GM18508 (cell line): ENCODE data around the gene CDK17.

Experiments
- ATAC-seq: cut with Tn5 transposase; IDR thresholded peaks from one replicate; pipeline ENCODE4 v1.9.1; 2021; ENCODE audit warnings: moderate number of reproducible peaks; ENCODE audit not compliant: insufficient read depth, unreplicated experiment

Gene CDK17

DNA sequence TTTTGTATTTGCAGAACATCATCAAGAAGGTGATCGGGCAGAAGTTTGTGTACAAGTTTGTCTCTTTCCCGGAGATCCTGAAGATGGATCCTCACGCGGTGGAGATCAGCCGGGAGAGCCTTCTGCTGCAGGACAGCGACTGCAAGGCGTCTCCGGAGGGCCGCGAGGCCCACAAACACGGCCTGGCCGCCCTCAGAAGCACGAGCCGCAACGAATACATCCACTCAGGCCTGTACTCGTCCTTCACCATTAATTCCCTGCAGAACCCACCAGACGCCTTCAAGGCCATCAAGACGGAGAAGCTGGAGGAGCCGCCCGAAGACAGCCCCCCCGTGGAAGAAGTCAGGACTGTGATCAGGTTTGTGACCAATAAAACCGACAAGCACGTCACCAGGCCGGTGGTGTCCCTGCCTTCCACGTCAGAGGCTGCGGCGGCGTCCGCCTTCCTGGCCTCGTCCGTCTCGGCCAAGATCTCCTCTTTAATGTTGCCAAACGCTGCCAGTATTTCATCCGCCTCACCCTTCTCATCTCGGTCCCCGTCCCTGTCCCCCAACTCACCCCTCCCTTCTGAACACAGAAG lies 153.2 kb downstream of the CDK17 start:
- no peak for ATAC-seq

DNA sequence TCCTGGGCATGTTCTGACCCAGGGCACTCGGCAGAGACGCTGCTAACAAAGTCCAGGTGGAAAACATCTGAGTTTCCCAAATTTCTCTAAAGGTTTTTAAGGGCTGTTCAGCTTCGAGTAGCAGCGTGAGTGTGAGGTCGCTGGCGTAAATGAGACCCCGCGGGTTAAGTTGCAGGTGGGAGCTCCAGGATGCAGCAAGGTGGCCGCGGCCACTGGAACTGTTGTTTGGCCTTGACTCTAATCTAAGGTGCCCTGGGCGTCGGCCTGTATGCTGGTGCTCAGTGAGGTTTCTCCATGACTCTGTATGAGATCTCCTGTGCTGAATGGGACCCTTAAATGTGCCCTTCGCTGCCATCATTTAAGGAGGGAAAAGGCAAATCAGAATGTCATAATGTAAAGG lies 155.4 kb downstream of the CDK17 start:
- no peak for ATAC-seq

DNA sequence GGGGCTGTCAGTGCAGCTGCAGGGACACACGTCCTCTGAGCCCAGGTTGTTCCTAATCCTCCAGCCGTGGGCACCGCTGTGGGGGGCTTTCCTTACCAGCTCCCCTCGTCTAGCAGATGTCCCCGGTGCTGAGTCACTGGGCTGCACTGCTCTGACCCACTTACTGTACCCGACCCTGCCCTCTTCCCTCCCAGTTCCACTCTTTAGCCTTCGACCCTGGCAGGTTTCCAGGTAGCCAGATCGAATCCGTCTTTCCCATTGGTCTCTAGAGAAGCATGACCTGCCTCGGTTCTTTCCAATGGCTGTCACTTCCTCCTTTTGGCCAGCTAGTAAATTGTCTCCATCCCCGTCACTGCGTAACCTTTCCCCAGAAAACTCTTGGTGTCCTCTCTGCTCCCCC lies 157.6 kb downstream of the CDK17 start:
- ATAC-seq: no peak

DNA sequence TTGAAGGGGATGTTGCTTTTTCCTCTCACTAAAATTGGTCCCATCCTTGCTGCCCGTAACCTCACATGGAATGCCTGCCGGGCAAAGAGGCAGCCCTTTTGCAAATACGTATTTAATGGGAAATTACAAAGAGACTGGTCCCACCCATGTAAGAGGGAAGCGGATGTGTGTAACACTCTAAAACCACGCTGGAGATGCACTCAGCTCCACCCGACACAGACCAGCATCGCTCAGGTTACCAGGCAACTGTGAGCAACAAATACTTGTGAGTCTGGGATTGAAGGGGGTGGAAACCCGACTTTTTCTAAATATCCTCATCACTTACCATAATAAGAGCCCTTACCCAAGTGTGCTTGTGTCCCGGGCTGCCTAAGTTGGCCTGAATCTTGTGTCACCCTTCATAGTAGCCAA lies 158.4 kb downstream of the CDK17 start:
- no peak for ATAC-seq

- no peak for ATAC-seq
Measured at GRCh38 chr12:96241431-96241830, 158.8 kb downstream of the CDK17 start.

DNA sequence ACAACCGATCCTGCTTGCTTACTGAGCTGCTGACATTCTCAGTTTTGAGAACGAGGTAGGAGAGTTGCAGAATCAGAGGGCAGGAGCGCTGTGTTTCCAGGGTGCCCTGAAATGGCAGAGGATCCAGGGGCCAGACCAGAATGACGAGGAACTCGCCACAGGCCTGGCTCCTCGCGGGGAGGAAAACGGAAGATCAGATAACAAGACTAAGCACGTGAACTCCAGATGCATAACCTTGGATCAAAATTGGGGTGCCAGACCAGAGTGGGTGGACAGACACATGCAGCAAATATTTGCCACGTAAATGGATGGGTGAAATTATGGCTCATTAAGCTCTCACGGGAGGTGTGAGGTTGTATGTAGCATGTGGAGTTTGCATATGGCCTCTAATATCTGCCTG lies 159.6 kb downstream of the CDK17 start:
- no peak for ATAC-seq

- no peak for ATAC-seq
Measured at GRCh38 chr12:96239711-96240635, 160.3 kb downstream of the CDK17 start.

DNA sequence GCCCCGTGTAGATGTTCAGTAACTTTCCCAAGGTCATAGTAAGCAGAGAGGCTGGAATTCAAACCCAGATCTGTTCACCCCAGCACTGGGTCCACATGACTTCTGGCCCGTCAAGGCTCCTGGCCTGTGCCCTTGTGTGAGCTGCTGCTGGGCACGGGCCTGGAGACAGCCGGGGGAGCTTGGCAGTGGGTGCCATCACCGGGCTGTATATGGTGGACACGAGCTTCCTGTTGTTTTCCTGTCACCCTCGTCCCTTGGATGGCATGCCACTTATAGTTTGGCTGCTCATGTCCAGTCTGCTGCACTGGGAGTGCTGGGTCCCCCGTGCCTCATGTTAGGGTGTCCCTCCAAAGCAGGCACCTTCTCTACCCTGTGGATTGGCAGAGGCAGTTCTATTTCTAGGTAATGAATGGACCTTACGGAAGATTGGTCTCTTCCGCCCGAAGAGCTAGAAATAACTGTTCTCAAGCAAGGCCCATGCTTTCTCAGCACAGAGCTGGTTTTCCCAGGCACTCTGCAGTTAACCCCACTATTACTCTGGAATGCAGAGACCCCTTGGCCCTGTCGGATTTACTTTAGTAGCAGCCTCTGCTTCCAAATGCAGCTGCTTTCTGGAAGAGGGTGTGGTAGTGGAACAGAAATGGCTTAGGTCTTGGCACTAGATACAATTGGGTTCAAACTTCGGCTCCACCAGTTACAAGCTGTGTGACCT lies 161.7 kb downstream of the CDK17 start:
- ATAC-seq: no peak

GRCh38 chr12:96237465-96238077 lies 162.7 kb downstream of the CDK17 start:
- ATAC-seq: no peak

DNA sequence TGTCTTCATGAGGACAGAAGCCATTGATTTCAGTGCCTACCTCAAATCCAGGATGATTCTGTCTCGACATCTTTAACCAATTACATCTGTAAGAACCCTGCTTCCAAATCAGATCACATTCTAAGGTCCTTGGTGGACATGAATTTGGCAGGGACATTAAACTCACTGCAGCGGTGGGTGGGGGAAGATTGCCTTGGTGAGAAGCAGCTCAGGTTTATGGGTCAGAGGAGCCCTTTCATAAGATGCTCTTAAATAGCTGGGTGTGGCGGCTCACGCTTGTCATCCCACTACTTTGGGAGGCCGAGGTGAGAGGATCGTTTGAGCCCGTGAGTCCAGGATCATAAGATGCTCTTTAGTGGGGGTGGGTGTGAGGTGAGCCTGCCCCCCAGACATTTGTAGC lies 163.2 kb downstream of the CDK17 start:
- ATAC-seq: no peak

DNA sequence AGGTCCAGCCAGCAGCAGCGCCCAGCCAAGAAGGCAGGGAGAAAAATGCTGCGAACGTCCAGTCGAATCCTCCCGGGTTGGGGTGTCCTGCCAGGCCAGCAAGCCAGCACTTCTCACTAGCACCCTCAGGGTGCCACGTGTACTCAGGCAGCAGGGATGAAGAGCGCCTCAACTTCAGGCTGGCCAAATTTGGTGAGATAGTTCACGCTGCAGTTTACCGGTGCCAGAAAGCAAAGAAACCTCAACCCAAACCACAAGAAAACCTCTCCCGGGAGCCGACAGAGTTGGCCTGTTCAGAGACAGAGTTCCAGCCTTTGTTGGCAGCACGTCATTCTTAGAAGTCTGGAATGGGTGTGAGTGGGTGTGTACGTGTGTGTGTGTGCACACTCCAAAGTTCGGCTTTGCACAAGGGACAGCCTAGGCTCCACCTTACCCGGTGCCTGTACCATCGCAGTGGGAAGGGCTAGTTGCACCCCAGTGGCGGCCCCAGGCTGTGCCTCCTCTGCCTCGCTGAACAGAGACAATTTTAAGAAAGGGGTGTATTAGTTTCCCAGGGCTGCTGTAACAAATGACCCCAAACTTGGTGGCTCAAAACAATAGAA lies 163.9 kb downstream of the CDK17 start:
- no peak for ATAC-seq

GRCh38 chr12:96235484-96235826 lies 164.8 kb downstream of the CDK17 start:
- no peak for ATAC-seq

GRCh38 chr12:96234591-96235483 lies 165.4 kb downstream of the CDK17 start:
- ATAC-seq: no peak

DNA sequence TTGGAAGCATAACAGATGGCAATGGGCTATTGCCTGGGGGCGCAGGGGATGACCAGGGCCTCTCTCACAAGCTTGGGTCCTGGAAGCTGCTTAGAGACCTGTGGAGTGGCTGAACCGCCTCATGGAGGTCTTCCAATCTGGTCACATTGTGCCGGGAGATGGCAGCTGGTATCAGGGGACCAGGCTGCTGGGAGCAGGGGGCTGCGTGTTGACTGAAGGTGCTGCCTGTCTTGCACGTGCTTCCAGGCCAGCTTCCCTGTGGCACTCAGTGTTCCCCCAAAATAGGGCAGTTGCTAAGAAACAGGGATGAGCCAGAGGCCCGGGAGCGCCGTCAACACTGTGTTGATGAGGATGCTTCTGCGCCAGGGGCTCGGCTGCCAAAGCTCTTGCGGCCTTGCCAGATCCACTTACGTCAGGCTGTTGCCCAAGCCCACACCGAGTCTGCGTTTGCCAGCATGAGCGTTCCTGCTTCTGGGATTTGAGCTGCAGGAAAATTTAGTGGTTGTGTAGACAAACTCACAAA lies 166.2 kb downstream of the CDK17 start:
- ATAC-seq: no peak

- no peak for ATAC-seq
Measured at GRCh38 chr12:96233168-96233567, 167.1 kb downstream of the CDK17 start.

DNA sequence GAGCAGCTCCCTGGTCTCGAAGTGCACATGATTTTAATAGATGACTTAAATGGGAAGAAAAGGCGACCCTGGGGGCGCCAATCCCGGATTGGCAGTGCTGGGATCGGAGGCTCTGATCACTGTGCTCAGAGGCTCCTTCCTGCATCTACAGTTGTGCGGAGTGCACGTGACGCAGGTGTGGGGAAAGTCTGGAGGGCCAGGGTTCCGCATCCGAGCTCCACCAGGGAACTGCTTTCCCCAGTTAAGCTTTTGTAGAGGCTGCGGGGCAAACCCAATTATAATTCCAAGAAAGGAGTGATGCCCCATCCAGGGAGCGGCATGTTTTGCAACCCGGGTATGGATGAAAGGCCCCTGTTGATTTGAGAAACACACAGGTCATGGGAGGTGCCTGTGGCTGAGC lies 169.6 kb downstream of the CDK17 start:
- no peak for ATAC-seq

GRCh38 chr12:96228566-96229248 lies 171.5 kb downstream of the CDK17 start:
- ATAC-seq: no peak
